Stromal cell of bone marrow (primary cell): Measurements from ENCODE around the gene ARAP3.
A peak's percentile ranks its signal among the peaks of the same experiment; 100 is the strongest.

ENCODE experiments used
- DNase-seq: peaks from one replicate; pipeline ENCODE4 v3.0.0-alpha.2; 2012; ENCODE audit warnings: low read depth

Gene ARAP3

DNA sequence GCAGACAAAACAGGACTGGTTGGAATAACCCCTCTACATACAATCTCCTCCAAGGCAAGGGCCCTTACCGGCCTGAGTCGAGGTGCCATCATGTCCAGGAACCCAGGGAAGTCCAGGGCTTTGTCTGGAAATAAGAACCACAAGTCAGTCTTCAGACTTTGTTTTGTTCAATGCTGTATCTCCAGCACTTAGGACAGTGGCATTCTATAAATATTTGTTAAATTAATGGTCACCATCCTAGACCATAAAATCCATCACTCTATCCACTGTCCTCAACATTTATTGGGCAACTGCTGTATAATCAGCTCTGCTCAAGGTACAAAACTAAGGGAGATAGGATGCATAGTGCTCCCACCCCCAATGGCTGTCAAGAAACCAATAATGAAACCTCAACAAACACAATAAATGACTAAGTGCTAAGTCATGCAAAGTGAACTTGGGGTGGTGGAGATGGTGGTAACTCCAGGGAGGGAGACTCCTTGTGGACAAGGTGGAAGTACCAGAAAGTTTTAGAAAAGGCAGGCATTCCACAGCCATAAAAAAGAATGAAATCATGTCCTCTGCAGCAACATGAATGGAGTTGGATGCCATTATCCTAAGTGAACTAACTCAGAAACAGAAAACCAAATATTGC lies 40.3 kb downstream of the ARAP3 start:
- no peak for DNase-seq

GRCh38 chr5:141640698-141641097 lies 41.3 kb downstream of the ARAP3 start:
- no peak for DNase-seq

GRCh38 chr5:141640051-141640415 lies 42.0 kb downstream of the ARAP3 start:
- DNase-seq, result no peak

DNA sequence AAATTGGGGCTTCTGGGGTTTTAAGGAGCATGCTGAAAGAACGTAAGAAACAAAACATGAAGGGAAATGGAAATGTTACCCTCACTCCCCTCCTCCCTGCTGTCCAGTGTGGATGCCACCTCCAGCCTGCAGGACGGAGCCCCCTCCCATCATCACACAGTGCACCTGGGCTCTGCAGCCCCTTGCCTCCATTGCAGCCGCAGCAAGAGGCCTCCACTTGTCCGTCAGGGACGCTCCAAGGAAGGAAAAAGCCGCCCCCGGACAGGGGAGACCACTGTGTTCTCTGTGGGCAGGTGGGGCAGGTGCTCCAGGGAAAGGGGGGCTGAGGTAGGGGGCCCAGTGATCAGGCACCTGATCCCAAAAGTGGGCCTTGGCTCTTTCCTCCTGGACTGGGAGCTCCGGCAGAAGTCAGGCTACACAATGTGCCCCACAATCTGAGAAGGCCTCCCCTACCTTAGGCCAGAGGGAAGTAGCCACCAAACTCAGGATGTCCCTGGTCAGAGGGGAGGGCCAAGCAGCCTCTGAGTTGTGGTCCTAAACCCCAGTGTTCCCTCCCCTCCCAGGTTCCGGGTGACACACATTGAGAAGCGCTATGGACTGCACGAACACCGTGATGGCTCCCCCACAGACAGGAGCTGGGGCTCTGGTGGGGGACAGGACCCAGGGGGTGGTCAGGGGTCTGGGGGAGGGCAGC lies 42.5 kb downstream of the ARAP3 start:
- DNase-seq, result no peak

DNA sequence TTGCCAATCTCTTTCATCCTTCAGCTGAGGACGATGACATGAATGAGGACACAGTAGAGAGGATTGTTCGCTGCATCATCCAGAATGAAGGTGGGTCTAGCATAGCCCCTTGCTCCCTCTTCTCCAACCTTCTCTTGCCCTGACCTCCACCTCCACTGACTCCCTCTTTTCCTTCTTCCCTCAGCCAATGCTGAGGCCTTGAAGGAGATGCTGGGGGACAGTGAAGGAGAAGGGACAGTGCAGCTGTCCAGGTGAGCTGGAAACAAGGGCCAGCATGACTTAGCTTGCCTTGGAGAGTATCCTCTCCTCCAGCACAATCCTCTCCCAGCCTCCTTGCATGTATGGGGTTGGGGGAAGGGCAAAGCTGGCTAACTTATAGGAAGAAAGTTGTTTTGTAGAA lies 43.3 kb downstream of the ARAP3 start:
- no peak for DNase-seq

- no peak for DNase-seq
Observed at GRCh38 chr5:141637767-141638419, 44.1 kb downstream of the ARAP3 start.

DNA sequence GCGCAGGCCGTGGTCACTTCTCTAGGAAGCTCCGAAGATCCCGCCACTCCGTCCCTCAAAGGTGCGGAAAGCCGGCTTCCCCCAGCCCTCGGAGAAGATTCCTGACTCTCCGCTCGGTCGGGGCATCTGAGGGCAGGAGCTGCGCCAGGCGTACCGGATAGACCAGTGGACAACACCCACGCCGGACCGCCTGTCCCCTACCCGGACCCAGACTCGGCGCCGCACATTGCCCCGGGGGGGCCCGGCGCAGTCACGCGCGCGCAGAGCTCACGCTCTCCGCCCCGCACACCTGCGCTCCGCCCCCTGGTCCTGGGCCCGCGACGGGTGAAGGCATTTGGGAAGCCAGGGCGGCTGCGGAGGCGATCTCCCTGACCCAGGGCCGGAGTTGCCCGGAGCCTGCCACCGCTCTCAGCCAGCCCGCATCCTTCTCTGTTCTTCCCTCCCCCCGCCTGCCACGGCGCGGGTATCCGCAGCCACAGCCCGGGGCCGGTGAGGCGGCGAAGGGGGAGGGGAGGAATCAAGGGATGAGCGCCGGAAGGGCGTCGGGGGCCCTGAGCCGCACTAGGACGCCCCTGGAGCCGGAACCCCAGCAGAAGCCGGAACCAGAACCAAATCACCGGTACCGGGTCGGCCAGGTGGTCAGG lies 44.8 kb downstream of the ARAP3 start:
- no peak for DNase-seq

GRCh38 chr5:141636413-141637122 lies 45.5 kb downstream of the ARAP3 start, which contains the start of the genes HDAC3 and RELL2:
Gene HDAC3, minus strand, starts transcription at chr5:141636849. Its CDS starts 59 bp downstream, at chr5:141636790.
Gene RELL2, plus strand, starts transcription at chr5:141636997. Its CDS starts 1,229 bp downstream, at chr5:141638226.
- DNase-seq, result peak; percentile 74

DNA sequence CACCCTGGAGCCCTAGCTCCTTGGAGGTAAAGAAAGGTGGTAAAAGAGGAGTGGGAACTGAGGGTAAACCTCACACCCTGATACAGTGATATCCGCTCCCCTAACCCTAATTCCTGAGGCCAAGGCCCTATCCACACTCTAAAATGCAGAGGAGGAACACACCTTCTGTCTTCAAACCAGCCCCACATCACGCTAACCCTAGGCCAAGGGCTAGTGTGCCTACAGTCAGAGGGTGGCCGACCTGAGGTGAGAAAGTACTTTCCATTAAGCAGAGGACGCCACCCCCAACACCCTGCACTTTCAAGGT lies 46.0 kb downstream of the ARAP3 start:
- no peak for DNase-seq

- DNase-seq, result no peak
Observed at GRCh38 chr5:141635646-141636045, 46.4 kb downstream of the ARAP3 start.

- no peak for DNase-seq
Observed at GRCh38 chr5:141634720-141635119, 47.3 kb downstream of the ARAP3 start.

- no peak for DNase-seq
Observed at GRCh38 chr5:141633871-141634561, 48.0 kb downstream of the ARAP3 start.

GRCh38 chr5:141632650-141633049 lies 49.4 kb downstream of the ARAP3 start:
- no peak for DNase-seq

DNA sequence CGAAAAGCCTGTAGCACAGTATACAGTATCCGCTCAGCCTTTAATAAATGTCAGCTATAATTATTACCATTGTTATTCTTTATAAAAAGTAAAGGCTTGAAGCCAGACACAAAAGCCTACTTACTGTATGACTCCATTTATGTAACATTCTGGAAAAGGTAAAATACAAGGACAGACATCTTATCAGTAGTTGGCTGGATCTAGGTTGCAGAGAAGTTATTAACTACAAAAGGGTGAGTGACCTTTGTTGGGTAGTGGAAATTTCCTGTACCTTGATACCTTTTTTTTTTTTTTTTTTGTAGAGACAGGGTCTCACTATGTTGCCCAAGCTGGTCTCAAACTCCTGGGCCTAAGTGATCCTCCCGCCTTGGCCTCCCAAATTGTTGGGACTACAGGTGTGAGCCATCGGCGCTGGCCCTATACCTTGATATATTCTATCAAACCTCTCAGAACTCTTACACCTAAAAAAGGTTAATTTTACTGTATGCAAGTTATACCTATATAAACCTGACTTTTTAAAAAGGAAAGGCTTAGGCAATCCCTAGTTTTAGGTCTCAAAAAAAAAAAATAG lies 51.4 kb downstream of the ARAP3 start:
- DNase-seq, result no peak

- no peak for DNase-seq
Observed at GRCh38 chr5:141628175-141628788, 53.7 kb downstream of the ARAP3 start.

DNA sequence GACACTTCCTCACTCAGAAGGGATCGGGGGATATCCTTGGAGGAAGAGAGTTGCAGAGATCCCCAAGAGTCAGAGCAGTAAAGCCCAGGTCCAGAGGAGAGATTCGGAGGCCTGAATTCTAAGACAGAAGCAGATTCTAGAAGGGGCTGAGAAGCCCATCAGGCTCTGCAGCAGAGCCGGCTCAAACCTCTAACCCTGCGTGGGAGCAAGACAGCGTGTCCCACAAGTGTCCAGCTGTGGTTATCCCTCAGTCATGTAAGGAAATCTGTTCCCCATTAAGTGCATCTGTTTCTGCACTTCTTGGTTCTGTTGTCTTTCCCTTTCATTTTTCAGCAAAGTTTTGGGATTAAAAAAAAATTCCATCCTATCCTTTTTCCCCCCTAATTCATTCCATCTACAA lies 58.4 kb downstream of the ARAP3 start:
- DNase-seq, result no peak

DNA sequence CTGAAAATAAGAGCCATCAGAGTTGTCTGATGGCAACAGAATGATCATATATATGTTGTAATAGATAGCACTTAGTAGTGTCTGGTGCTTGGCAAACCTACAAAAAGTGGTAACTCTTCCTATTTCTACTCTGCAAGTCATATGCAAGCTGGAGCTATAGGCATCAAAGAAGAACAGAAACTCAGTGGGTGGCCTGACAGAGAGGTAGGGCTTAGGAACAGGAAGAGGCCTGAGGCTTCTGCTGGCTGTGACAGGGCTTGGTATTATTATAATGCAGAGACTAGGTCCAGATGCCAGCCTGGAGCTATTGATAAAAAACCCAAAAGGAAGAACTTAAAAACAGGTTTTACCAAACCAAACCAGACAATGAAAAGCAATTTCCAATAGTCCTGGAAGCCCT lies 58.8 kb downstream of the ARAP3 start:
- DNase-seq, result no peak

DNA sequence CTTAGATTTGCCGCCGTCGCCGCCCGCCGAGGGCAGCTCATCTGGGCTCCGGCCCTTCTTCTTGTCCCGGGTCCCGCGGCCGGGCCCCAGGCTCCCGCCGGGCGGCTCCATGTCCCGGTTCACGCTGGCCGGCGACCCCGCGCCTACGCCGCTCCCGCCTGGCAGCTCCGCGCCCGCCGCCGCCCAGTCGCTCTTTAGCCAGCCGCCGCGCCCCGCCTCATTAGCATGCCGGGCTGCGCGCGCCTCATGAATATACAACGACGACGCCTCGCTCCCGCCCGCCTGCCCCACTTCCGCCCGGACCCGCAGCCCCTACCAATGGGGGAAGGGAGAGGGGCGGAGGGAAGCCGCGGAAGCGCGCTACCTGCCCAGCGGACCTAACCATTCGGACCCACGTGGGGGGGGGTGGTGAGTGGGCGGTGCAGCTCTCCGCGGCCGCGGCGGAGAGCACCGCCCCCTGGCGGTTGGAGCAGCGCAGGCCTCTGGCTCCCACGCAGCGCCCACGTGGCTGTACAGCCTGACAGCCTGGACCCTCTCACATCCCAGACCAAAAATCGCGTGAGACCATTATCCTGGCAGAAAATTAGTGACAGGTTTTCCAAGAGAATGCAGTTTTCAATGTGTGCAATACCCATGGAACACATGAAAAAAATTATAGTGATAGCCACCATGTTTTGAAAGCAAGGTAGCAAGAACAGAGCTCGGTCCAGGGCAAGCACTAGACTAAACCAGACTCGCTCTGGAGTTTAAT lies 63.1 kb downstream of the ARAP3 start, which contains the start of gene DIAPH1:
TSS of gene DIAPH1 (minus strand) at position 197 of the 751 bp plus-strand sequence. CDS start at position 111, 86 bp downstream.
- peak; percentile 86 for DNase-seq

DNA sequence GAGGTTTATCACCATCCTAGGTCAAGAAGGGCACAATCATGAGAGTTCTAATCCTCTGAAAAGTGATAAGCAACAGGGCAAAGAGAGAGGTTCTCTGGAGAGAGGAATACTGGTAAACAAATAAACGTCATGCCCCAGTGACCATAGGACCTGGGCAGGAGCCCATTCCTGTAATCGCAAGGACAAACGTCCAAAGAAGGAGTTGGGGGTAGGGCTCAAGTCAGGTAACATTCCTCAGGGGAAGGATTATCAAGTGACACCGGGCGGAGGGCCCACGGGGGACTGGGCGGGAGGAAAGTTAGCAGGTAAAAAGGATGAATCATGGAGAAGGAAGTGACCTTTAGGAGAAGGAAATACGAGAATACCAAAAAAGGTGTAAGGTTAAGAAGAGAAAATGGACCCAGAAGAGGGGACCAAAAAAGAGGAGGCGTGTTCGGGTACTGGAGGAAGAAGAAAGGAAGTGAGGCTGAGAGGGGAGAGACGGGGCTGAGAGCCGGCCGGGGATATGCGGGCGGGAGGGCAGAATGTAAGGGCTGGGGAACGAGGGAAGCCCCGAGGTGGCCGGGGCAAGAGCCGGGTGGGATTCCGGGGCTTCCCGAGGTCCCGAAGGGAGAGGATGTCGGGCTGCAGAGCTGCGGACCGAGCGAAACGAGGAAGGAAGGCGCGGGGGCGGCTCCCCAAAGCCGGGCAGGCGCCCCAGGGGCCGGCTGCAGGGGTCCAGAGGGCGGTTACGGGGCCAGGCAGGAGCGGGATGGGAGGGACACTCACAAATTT lies 63.8 kb downstream of the ARAP3 start:
- no peak for DNase-seq
